CD4-positive, alpha-beta T cell treated with Interleukin-12 subunit alpha and Interleukin-12 subunit beta, for 1 hour (primary cell): ENCODE results near the gene ACAN.
A peak's percentile ranks its signal among the peaks of the same experiment; 100 is the strongest.

Experiments
- DNase-seq: peaks from one replicate; pipeline ENCODE4 v3.0.0-alpha.2; 2020

ACAN gene

DNA sequence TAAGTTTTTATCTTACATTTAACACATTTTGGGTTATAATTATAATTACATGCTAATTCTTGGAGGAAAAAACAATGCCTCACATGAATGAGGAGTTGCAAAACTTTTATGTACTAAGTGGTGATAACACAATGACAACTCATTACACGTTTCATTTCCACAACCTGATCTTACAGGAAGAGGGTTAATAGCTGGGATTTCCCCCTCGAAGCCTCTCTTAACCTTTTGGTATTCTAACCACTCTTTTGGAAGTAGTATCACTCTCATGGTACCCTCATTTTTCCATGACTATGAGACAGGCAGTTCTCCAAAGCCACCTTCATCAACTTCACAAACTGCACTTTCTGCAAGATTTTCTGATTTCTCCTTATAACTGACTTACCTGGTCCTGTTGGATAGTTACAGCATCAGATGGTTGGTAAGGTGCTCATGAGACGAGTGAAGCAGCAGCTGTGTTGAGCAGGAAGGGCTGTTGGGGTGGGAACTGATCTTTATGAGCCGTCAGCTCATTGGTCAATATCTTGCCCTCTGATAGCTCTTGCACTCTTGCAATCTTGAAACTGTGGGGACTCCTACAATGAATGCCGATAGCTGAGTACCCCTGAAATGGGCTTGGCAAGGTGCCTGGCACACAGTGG lies 41.6 kb downstream of the ACAN start:
- DNase-seq = no peak

- DNase-seq = no peak
Measured at GRCh38 chr15:88845616-88846015, 42.4 kb downstream of the ACAN start.

DNA sequence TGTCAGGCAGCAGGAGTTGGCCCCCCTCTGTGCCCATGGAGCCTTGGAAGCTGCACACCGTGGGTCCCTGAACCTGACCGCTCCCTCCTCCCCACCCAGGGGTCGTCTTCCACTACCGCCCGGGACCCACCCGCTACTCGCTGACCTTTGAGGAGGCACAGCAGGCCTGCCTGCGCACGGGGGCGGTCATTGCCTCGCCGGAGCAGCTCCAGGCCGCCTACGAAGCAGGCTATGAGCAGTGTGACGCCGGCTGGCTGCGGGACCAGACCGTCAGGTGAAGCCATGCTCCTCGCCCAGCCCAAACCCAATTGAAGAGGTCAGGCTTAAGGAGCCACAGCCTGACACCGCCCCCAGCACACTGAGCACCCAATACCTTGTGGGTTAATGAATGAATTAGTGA lies 43.9 kb downstream of the ACAN start:
- DNase-seq = no peak

DNA sequence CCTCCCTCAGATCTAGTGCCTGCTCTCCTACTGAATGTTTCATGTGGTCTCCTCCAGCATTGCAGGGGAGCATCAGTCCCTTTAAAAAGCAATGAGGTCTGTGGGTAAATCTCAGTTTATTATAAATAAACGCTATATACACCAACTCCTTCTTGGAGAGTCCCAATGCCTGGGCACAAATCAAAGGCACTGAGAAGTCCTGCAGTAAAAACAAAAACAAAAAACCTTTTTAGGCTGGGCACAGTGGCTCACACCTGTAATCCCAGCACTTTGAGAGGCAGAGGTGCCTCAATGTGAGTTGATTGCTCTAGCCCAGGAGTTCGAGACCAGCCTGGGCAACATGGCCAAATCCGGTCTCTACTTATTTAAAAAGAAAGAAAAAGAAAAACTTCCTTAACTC lies 45.0 kb downstream of the ACAN start:
- DNase-seq = no peak

GRCh38 chr15:88849376-88850072 lies 46.3 kb downstream of the ACAN start:
- no peak for DNase-seq

GRCh38 chr15:88852476-88852875 lies 49.2 kb downstream of the ACAN start:
- DNase-seq = no peak

- DNase-seq = no peak
Measured at GRCh38 chr15:88858934-88859333, 55.7 kb downstream of the ACAN start.

- no peak for DNase-seq
Measured at GRCh38 chr15:88859550-88859949, 56.3 kb downstream of the ACAN start.

- no peak for DNase-seq
Measured at GRCh38 chr15:88860212-88860611, 57.0 kb downstream of the ACAN start.

DNA sequence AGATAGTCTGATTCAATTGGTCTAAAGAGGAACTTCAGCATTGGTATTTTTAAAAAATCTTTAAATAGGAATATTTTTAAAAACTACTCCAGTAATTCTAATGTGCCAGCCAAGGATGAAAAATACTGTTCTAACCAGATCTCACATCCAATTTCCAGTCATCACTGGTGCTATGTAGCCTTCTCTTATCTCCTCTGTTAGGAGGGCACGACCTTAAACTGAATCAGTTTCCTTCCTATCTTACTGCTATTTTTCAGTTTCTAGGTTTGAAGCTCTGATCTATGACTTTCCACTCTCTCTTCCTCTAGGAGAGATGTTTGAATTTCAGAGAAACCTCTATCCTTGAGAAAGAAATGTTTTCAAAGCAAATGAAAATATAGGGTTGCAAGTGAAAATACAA lies 60.2 kb downstream of the ACAN start:
- DNase-seq = no peak

- no peak for DNase-seq
Measured at GRCh38 chr15:88864861-88865497, 61.7 kb downstream of the ACAN start.

DNA sequence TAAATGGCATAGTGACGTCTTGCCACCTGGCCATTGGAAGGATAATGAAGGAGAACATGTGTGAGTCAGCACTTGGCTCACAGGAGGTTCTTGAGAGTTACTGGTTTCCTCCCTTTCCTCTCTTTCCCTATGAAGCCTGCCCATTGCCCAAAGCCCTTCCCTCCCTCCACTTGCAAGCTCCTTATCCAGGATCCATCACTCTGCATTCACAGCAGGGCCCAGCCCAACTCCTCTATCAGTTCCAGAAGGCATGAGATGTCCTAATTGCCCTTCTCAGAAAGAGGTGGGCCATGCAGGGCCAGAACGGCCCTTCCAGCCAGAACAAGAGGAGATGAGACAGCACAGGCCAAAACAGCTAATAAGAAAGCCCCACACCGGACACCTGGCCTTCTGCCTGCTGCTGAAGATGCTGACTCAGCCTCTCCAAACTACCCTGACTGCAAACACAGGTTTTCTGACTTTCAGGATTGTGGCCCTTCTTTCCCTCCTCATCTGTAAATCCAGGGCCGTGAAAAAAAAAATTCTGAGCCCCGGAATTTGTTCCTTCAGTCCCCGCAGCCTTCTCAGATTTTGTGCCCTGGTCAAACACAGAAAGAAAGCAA lies 62.4 kb downstream of the ACAN start:
- DNase-seq = no peak

GRCh38 chr15:88866295-88866881 lies 63.2 kb downstream of the ACAN start:
- no peak for DNase-seq

DNA sequence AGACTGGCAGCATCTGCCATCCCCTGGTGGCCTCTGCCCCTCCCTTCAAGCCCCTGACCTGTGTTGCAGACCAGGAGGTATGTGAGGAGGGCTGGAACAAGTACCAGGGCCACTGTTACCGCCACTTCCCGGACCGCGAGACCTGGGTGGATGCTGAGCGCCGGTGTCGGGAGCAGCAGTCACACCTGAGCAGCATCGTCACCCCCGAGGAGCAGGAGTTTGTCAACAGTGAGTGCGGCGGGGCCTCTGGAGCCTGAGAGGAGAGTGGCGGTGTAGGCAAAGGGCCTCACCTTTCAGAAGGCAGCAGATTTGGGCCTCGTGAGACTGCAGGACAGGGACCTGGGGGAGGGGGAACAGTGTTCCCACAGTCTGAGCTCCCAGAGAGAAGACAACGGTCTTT lies 68.1 kb downstream of the ACAN start:
- no peak for DNase-seq

DNA sequence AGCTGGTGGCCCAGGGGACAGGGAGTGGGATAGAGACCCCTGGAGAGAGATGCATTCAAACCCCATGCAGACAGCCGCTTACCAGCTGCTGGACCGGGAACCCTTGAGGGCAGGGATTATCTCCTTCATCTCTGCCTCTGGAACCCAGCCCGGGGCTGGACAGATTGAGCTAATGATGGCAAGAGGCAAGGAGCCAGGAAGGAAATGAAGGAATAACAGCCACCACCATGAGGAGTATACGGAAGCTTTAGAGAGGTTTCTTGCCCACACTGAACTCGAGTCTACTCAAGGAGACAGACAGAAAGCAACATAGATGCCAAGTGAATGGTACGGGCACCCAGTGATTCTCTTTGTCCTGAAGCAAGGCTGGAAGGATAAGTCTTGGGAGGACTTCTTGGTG lies 68.9 kb downstream of the ACAN start:
- DNase-seq = no peak

- no peak for DNase-seq
Measured at GRCh38 chr15:88872706-88873105, 69.5 kb downstream of the ACAN start.

GRCh38 chr15:88873786-88874185 lies 70.5 kb downstream of the ACAN start:
- no peak for DNase-seq

DNA sequence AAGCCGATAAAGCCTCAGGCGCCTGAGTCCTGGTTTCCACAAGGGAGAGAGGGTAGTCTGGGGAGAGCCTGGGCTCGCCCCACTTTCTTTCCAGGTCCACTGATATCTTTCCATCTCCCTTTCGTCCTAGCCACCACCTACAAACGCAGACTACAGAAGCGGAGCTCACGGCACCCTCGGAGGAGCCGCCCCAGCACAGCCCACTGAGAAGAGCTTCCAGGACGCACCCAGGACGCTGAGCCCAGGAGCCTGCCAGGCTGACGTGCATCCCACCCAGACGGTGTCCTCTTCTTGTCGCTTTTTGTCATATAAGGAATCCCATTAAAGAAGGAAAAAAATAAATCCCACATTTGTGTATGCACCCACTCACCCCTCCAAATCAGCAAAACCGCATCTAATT lies 71.0 kb downstream of the ACAN start:
- DNase-seq = no peak

DNA sequence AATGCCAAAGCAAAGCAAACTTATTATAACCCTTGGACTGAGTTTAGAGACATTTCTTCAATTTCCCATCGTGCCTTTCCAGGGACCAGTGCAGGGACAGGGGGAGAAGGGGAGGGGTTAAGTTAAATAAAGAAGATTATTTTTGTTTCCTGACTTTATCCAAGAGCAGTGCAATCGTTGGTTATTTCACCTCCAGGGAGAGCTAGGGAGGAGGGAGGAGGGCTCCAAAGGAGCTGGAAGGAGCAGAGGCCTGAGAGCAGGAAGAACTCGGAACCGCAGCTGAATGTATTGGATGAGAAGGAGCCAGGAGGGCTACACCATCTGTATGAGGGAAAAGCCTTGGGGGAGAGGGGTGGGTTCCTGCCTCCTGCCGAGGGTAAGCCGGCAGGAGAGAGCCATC lies 71.4 kb downstream of the ACAN start:
- no peak for DNase-seq

DNA sequence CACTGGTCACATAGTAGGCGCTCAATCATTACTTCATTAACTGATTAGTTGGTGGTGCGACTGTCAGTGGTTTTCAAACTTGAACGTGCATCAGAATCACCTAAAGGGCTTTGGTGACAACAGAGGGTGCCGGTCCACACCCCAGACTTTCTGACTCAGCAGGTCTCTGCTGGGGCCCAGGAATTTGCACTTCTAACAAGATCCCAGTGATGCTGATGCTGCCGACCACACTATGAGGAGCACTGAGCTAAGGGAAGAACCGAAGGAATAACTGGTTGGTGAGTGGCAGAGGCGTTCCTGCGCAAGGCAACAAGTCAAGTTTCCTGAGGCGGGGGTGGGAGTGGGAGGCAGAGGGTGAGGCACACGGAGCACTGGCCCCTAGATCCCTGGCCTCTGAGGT lies 73.3 kb downstream of the ACAN start:
- DNase-seq = no peak

DNA sequence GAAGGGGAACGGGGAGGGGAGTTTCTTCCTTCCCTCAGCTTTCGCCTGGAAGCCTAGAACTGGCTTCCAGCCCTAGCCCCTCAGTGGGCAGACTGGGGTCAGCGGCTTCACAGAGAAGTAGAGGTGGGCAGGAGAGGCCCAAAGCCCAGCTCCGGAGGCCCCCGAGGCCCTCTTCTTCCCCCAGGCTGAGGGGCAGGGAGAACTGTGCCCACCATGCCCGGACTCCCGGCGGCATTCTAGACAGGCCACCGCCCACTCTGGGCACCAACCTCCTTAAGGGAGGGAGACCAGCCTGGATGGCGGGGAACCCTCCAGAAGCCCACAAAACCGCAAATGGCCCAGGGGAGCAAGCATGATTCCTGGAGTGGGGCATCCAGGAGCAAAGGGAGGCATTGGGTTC lies 74.2 kb downstream of the ACAN start:
- DNase-seq = no peak

DNA sequence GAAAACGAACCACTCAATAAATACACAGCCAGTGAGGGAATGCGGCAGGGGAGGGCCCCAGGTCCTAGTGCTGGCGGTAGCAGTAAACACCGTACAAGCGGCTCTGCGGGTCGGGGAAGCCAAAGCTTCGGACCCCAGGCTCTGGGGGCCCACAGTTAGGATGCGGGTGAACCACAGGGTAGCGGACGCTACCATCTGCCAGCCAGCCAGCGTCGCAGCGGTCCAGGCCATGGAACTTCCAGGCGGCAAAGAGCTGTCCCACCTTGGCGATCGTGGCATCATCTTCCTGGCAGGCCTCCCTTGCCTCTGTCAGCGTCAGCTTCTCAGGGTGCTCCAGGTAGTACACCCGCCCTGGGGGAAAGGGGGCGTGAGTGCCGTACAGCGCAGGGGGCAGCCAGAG lies 74.7 kb downstream of the ACAN start:
- DNase-seq = no peak

DNA sequence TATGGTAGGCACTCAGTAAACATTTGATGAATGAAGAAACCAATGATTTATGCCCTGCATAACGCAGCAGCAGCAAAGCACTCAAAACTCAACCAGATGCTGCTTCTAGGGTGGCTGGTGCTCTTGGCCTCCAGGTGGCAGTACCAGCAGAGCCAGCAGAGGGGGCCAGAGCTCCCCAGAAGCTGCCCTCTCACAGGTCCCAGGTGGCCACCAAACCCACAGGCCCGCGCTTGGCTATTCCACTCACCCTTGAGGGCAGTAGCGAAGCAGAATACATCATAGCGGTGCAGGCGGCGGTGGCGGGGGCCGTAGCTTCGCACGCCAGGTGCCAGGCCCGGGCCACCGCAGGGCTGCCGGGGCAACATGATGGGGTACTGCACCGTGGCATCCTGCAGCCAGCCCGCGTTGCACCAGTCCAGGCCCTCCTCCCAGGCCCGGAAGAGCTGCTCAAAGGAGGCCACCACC lies 75.5 kb downstream of the ACAN start:
- peak; percentile 20 for DNase-seq
